GM19438 (cell line): ENCODE results near the gene TIMP4.

Experiments
- ATAC-seq: cut with Tn5 transposase; IDR thresholded peaks from one replicate; pipeline ENCODE4 v1.9.1; 2021; ENCODE audit warnings: low read depth; ENCODE audit not compliant: unreplicated experiment

Gene TIMP4

GRCh38 chr3:12186046-12186445 lies 27.3 kb upstream of the TIMP4 start:
- ATAC-seq: no peak

- no peak for ATAC-seq
Measured at GRCh38 chr3:12185172-12185710, 26.5 kb upstream of the TIMP4 start.

DNA sequence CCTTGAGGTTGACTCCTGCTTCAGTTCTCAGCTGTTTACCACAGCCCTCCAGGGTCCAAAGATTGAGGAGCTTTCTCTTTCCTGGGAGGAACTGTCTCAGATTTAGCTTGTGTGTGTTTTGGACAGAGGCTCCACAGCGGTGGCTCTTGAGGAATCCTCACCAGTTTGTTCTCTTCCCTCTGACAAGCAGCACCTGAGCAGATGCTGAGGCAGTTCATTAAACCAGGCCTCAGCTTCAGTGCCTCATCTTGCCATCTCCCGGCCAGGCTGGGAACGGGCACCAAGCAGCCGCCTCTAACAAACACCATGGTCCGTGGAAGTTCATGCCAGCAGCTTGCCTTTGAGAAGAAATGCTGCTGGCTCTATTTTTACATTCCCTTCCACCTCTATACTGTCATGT lies 25.8 kb upstream of the TIMP4 start:
- ATAC-seq: no peak

- ATAC-seq: no peak
Measured at GRCh38 chr3:12182687-12183441, 24.2 kb upstream of the TIMP4 start.

GRCh38 chr3:12181806-12182205 lies 23.1 kb upstream of the TIMP4 start:
- ATAC-seq: no peak

GRCh38 chr3:12181301-12181700 lies 22.6 kb upstream of the TIMP4 start:
- ATAC-seq: no peak

DNA sequence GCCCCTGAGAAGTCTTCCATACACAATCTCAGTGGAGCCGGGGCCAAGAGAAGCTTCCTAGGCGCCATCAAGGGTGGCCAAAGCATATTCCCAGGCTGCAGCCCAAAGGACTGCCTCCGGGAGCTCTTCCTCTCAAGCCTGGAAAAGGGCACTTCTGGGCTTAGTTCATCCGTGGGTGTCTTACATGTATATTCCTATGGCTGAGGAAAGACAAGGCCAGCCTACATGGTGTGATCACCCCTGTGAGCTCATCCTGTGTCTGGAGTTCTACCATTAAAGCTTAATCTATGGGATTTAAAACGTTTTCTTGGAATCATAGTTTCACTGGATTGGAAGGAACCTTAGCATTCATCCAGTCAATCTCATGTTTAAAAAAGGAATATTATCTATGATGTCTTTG lies 21.9 kb upstream of the TIMP4 start:
- ATAC-seq: no peak

DNA sequence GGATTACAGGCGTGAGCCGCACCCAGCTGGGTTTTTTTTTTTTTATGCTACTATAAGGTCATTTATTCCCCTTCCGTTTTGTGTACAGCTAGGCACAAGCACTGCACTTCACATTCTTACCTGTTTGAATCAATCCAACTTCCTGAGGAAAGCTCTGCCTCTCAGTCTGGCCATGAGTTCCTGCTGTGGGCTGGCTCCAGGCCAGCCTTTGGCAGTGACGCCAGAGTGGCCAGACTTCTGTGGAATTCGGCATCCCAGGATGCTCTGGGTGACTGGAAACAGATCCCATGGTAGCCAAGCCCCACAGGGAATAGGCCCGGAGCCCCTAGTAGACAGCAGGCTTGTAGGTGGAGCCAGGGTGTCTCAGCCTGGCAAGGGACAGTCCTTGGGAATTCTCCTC lies 21.5 kb upstream of the TIMP4 start:
- no peak for ATAC-seq

- no peak for ATAC-seq
Measured at GRCh38 chr3:12179441-12179840, 20.7 kb upstream of the TIMP4 start.

GRCh38 chr3:12178091-12178820 lies 19.5 kb upstream of the TIMP4 start:
- no peak for ATAC-seq

GRCh38 chr3:12177126-12177525 lies 18.4 kb upstream of the TIMP4 start:
- ATAC-seq: no peak

DNA sequence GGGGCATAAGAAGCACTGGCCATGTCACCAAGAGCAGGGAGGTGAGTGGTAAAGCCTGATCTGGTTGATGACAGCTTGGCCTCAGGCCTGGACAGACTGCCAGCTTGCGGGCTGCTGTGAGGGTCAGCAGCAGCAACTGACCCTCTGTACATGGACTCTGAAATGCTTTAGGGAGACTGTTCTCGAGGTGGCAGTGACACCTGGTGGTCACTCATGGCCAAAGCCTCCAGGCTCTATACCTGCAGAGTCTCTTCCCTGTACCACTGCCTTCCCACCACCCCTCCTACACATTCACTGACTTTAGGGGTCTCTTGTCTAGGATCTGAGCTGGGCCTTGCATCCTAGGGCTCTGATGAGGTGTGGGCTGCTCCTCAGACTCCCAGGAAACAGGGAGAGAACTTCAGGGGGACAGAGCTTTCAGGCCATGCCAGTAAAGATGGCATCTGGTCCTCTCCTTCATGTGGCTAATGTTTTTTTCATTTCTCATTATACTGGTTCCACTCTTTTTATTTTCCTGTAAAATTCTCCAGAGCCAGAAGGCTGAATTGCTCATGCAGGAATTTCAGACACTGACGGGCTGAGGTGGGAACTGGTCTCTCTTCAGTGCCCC lies 17.2 kb upstream of the TIMP4 start:
- peak; percentile 54 for ATAC-seq

DNA sequence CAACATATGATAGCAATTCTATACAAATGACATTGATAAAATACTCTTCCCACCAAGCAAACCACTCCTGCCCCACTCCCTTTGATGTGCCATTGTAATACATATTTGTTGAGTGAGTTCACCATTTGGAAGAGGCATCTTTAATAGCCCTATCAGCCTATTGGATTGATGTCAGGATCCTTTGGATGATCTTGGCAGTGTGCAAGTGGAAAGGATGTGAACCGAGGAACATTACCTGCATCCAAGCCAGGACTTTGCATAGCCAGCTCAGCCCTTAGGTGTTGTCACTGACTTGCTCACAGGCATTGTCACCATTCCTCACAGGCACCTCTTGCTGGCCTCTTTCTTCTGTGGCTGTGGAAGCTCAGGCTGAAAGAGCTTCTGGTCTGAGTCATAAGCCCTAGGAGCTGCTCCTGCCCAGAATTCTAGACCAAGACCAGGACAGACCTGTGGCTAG lies 16.5 kb upstream of the TIMP4 start:
- ATAC-seq: no peak

DNA sequence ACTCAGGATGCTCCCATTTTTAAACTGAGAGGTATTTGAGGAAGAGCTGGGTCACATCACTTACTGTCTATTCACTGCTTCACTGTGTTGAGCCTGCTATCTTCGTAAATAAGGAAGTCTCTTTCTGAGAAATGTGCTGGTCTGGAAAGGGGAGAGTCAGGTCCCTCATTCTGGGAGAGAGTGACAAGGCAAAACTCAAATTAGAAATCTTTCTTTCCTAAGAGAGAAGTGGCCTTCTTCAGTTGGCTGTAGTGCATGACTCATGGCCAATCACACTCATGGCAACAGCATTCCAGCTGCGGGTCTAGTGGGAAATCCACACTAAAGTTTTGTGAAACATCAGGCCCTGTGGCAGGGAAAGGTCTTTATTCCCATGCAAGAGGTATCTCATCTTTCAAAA lies 11.5 kb upstream of the TIMP4 start:
- no peak for ATAC-seq

- ATAC-seq: no peak
Measured at GRCh38 chr3:12165909-12166308, 7.2 kb upstream of the TIMP4 start.

GRCh38 chr3:12159227-12159601 lies 502 bp upstream of the TIMP4 start:
- no peak for ATAC-seq

- ATAC-seq: no peak
Measured at GRCh38 chr3:12157026-12157425, 1.7 kb downstream of the TIMP4 start.

DNA sequence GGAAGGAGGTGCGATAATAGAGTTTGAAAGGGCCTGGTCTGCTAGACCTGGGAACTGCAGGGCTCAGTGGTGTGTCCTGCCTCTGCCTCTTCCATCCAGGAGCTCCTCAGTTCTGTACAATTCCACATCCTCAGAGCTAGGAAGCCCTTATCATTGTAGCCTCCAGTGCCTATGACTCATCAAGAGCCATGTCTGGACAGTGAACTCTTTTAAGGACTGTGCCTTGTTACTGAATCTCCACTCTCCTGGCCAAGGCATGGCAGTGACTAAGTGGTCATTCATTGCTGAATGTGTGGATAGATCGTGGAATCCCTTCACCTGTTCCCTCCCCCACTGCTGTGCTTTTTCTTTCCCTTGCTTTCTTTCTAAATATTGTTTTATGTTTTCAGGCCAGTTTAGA lies 2.9 kb downstream of the TIMP4 start:
- no peak for ATAC-seq

DNA sequence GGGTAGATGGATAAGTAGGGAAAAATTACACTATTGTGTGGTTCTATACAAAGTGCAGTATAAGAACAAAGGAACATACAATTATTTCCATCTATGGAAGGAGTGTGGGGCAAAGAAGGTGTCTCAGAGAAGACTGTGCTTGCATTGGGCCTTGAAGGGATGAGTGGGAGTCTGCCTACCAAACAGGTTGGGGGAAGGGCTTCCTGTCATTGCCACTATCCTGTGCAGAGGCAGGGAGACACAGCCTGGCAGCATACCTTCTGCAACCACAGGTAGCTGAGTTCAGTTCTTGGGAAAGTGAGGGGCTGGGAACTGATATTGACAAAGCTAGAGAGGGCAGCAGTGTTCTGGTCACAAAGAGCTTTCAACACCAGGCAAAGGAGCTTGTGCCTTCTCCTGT lies 3.4 kb downstream of the TIMP4 start:
- no peak for ATAC-seq

DNA sequence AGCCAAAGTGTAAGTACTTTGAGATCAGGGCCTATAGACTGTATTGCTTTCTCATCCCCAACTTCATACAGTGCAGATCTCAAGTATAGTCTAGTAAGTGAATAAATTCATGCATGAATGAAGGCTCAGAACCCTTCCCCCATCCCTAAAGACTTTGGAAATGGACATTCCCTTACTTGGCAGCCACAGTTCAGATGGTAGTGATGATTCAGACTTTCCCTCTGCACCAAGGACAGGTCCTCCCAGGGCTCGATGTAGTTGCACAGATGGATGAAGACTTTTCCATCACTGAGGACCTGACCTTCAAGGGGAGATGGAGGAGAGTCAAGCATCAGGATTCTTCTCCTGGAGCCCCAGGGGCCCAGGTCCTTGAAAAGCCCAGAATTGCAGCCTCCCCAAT lies 4.6 kb downstream of the TIMP4 start:
- ATAC-seq: no peak

DNA sequence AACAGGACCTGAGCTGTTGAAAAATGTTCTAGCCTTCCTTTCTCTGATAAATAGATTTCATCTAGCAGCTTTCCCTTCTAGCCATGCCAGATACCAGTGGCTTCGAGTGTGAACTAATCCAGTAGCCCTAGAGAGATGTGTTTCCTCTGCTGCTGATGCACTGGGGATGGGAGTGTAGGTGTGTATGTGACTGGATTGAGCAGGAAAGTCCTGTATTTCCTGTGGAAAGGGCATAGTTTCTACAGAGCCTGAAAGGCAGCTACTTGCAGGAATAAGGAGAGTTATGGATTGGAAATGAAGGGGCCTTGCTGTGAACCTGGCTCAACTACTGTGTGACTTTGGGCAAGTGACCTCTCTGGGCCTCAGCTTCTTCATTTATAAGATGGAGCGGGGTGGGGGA lies 8.6 kb downstream of the TIMP4 start:
- ATAC-seq: no peak

DNA sequence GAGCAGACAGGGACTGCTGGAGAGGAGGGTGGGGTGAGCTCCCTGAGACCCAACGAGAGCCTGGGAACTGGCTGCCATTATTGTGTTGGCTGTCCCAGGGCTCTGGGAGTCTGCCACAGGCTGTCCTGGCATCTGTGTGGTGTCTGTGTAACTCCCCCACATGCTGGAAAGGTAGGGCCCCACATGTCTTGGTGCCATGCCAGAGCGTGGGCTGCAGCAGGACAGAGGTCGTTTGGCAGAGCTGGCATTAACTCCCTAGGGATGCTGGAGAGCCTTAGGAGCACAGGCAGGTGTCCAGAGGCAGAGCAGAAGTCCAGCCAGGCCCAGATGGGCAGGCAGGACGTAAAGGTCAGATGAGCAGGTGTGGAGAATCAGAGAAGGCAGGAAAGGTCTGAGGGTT lies 9.7 kb downstream of the TIMP4 start:
- ATAC-seq: no peak
